Spleen (tissue), 7 donors: Measurements from ENCODE around the gene DRD3.

ENCODE experiments used
- POLR2A ChIP-seq, 3 donors: fragments of 450-650 bp; IDR thresholded peaks; one replicate each; pipeline ENCODE4 v1.5.1; 2017; ENCODE audit warnings: antibody characterized with exemption in 3 of 3, mild to moderate bottlenecking in 1 of 3
- POLR2AphosphoS5 ChIP-seq, 3 donors: sonication (generic); formaldehyde crosslinking; IDR thresholded peaks; one replicate each; pipeline ENCODE4 v1.5.1; 2017; ENCODE audit warnings: antibody characterized with exemption in 3 of 3
- TF ChIP-seq, protein P1 (sequence below), 11 experiments: fragments of 200-600 bp in 7 of 11; fragments of 450-650 bp in 4 of 11; sonication (generic) in 4 of 11; IDR thresholded peaks in 8 of 11; conservative IDR thresholded peaks in 3 of 11; 1 replicate in 7 of 11; 2 replicates in 4 of 11; pipeline versions ENCODE4 v1.4.0 to v1.8.0; 2016 to 2021; ENCODE audit warnings: antibody characterized with exemption in 11 of 11, inconsistent platforms in 4 of 11, mild to moderate bottlenecking in 1 of 11
- donor health status: DM: no; HTN: no; CAD: no; lungs with moderate emphysema.
- donor health status: DM: no; HTN: no; CAD: no.
- donor health status: DM: no; HTN: no; CAD: no.

- TF ChIP-seq, protein P1, sequence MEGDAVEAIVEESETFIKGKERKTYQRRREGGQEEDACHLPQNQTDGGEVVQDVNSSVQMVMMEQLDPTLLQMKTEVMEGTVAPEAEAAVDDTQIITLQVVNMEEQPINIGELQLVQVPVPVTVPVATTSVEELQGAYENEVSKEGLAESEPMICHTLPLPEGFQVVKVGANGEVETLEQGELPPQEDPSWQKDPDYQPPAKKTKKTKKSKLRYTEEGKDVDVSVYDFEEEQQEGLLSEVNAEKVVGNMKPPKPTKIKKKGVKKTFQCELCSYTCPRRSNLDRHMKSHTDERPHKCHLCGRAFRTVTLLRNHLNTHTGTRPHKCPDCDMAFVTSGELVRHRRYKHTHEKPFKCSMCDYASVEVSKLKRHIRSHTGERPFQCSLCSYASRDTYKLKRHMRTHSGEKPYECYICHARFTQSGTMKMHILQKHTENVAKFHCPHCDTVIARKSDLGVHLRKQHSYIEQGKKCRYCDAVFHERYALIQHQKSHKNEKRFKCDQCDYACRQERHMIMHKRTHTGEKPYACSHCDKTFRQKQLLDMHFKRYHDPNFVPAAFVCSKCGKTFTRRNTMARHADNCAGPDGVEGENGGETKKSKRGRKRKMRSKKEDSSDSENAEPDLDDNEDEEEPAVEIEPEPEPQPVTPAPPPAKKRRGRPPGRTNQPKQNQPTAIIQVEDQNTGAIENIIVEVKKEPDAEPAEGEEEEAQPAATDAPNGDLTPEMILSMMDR (IDR thresholded peaks at IDR 0.05 in 8 of 11, conservative IDR thresholded peaks at IDR 0.05 in 3 of 11) = no peak
- TF ChIP-seq POLR2A (IDR thresholded peaks at IDR 0.05) = no peak
- no peak for TF ChIP-seq POLR2AphosphoS5 (IDR thresholded peaks at IDR 0.05)
These were observed 7.6 kb upstream of the DRD3 start for GRCh38 chr3:114186501-114186900.
